ENCODE data around the gene PRR5. TPM values are rescaled to one million over a fixed set of nuclear protein-coding genes. Genes with fewer than 3 reads are reported as not detected.
A peak's percentile ranks its signal among the peaks of the same experiment; 100 is the strongest.

Gene PRR5
- total and polyA plus RNA-seq, 7 experiments from 2014 or later: 19.6 to 49.1 (median 30.7) TPM

GRCh38 chr22:44686873-44687600 is 15.0 kb upstream of the PRR5 start:
- Mint-ChIP-seq H3K27me3 (no peaks in the 10 kb centered on the region), H3K4me1 (peaks cover 12 to 36% (median 27%) of the 10 kb centered on the region in 7 donors), H3K27ac (peak overlapping the region in 4 of 9 donors; percentile 36 to 70 (median 42)), H3K9me3 (no peaks in the 10 kb centered on the region), H3K36me3 (peaks cover 0 to 7% (median 0%) of the 10 kb centered on the region in 5 donors), H3K4me3 (peak overlapping the region in 1 of 10 donors; percentile 6)
- Histone ChIP-seq H3K9me3 (ENCODE audit: control insufficient read depth in 2 of 3, low read length in 3 of 3) (no peaks in the 10 kb centered on the region), H3K4me3 (ENCODE audit: low read length) (no peak overlapping the region), H3K27ac (ENCODE audit: low read depth, low read length) (no peak overlapping the region), H3K4me1 (ENCODE audit: control insufficient read depth in 2 of 2, insufficient read depth in 2 of 2, low read length in 2 of 2) (peaks cover 16 to 33% of the 10 kb centered on the region in 2 donors), H3K27me3 (ENCODE audit: control insufficient read depth in 2 of 2, insufficient read depth in 2 of 2, low read length in 2 of 2) (no peaks in the 10 kb centered on the region), H3K36me3 (ENCODE audit: control insufficient read depth in 2 of 3, insufficient read depth in 3 of 3, low read length in 3 of 3) (no peaks in the 10 kb centered on the region)
- DNase-seq (no peak), ATAC-seq (no peak)
- intact Hi-C loops (cut with micrococcal nuclease): loop anchor here (5.0 to 10.0 kb wide), 3 partner anchors 190 to 692 kb away; partner anchors contain the start of genes PARVG (in 1 of the 2) and RTL6 (in 1 of the 2)
- ChIA-PET POLR2A (interaction anchor here (0.7 kb wide), 1 partner anchor 567 kb away, joined by 7 read pairs; no protein-coding TSS in a partner anchor), CTCF (interaction anchor here (1.2 to 1.4 kb wide), 2 partner anchors 10 to 14 kb away, joined by 3 to 4 read pairs; no protein-coding TSS in a partner anchor)

- CTCF ChIA-PET: no interaction called here
- no peak overlapping the region for H3K27ac Mint-ChIP-seq
Measured at GRCh38 chr22:44689173-44689572, 12.8 kb upstream of the PRR5 start.

GRCh38 chr22:44689915-44690524 is 12.0 kb upstream of the PRR5 start:
- H3K27ac Mint-ChIP-seq: peak overlapping the region in 1 of 9 donors; percentile 28
- POLR2A ChIA-PET: interaction anchor here (1.0 to 1.1 kb wide), 2 partner anchors 13 to 26 kb away, joined by 3 read pairs; no protein-coding TSS in a partner anchor
- no peak overlapping the region for H3K27ac ChIP-seq (ENCODE audit: low read depth, low read length)
- H3K9me3 Mint-ChIP-seq: no peaks in the 10 kb centered on the region
- CTCF ChIA-PET: no interaction called here
- no peak overlapping the region for H3K4me3 ChIP-seq (ENCODE audit: low read length)
- peaks cover 3 to 11% of the 10 kb centered on the region in 2 donors for H3K4me1 ChIP-seq (ENCODE audit: control insufficient read depth in 2 of 2, insufficient read depth in 2 of 2, low read length in 2 of 2)
- H3K27me3 ChIP-seq (ENCODE audit: control insufficient read depth in 2 of 2, insufficient read depth in 2 of 2, low read length in 2 of 2): no peaks in the 10 kb centered on the region
- intact Hi-C loops (cut with micrococcal nuclease): loop anchor here (5.0 to 10.0 kb wide), 3 partner anchors 193 to 695 kb away; partner anchors contain the start of genes PARVG (in 1 of the 2) and RTL6 (in 1 of the 2)
- peaks cover 0 to 7% (median 0%) of the 10 kb centered on the region in 5 donors for H3K36me3 Mint-ChIP-seq
- H3K9me3 ChIP-seq (ENCODE audit: control insufficient read depth in 2 of 3, low read length in 3 of 3): no peaks in the 10 kb centered on the region
- DNase-seq (no peak), ATAC-seq (no peak)
- H3K4me3 Mint-ChIP-seq: no peak overlapping the region
- H3K4me1 Mint-ChIP-seq: peaks cover 7 to 13% (median 12%) of the 10 kb centered on the region in 7 donors
- no peaks in the 10 kb centered on the region for H3K36me3 ChIP-seq (ENCODE audit: control insufficient read depth in 2 of 3, insufficient read depth in 3 of 3, low read length in 3 of 3)
- no peaks in the 10 kb centered on the region for H3K27me3 Mint-ChIP-seq

More at GRCh38 chr22:44689173-44689572, 12.8 kb upstream of the PRR5 start:
- ATAC-seq (no peak), DNase-seq (no peak)
- Histone ChIP-seq H3K4me3 (ENCODE audit: low read length) (no peak overlapping the region), H3K36me3 (ENCODE audit: control insufficient read depth in 2 of 3, insufficient read depth in 3 of 3, low read length in 3 of 3) (no peaks in the 10 kb centered on the region), H3K4me1 (ENCODE audit: control insufficient read depth in 2 of 2, insufficient read depth in 2 of 2, low read length in 2 of 2) (peaks cover 10 to 19% of the 10 kb centered on the region in 2 donors), H3K27me3 (ENCODE audit: control insufficient read depth in 2 of 2, insufficient read depth in 2 of 2, low read length in 2 of 2) (no peaks in the 10 kb centered on the region), H3K9me3 (ENCODE audit: control insufficient read depth in 2 of 3, low read length in 3 of 3) (no peaks in the 10 kb centered on the region), H3K27ac (ENCODE audit: low read depth, low read length) (no peak overlapping the region)
- POLR2A ChIA-PET: interaction anchor here (1.0 kb wide), 1 partner anchor 25 kb away, joined by 3 read pairs; no protein-coding TSS in a partner anchor
- H3K9me3 Mint-ChIP-seq: no peaks in the 10 kb centered on the region
- peaks cover 0 to 7% (median 0%) of the 10 kb centered on the region in 5 donors for H3K36me3 Mint-ChIP-seq
- no peaks in the 10 kb centered on the region for H3K27me3 Mint-ChIP-seq
- peaks cover 10 to 21% (median 19%) of the 10 kb centered on the region in 7 donors for H3K4me1 Mint-ChIP-seq
- H3K4me3 Mint-ChIP-seq: no peak overlapping the region
- intact Hi-C loops (cut with micrococcal nuclease): loop anchor here (5.0 to 10.0 kb wide), 3 partner anchors 192 to 694 kb away; partner anchors contain the start of genes PARVG (in 1 of the 2) and RTL6 (in 1 of the 2)

GRCh38 chr22:44691796-44692661 is 10.0 kb upstream of the PRR5 start:
- DNase-seq (no peak), ATAC-seq (no peak)
- ChIA-PET POLR2A (interaction anchor here (1.1 kb wide), 1 partner anchor 20 kb away, joined by 3 read pairs; no protein-coding TSS in a partner anchor), CTCF (interaction anchor here (0.7 kb wide), 1 partner anchor 42 kb away, joined by 6 read pairs; no protein-coding TSS in a partner anchor)
- no peaks in the 10 kb centered on the region for H3K27me3 Mint-ChIP-seq
- no peak overlapping the region for H3K27ac Mint-ChIP-seq
- intact Hi-C loops (cut with micrococcal nuclease): no loop called here
- no peaks in the 10 kb centered on the region for H3K9me3 ChIP-seq (ENCODE audit: control insufficient read depth in 2 of 3, low read length in 3 of 3)
- no peaks in the 10 kb centered on the region for H3K9me3 Mint-ChIP-seq
- no peak overlapping the region for H3K27ac ChIP-seq (ENCODE audit: low read depth, low read length)
- no peaks in the 10 kb centered on the region for H3K4me1 ChIP-seq (ENCODE audit: control insufficient read depth in 2 of 2, insufficient read depth in 2 of 2, low read length in 2 of 2)
- H3K36me3 Mint-ChIP-seq: peaks cover 0 to 3% (median 0%) of the 10 kb centered on the region in 5 donors
- no peak overlapping the region for H3K4me3 ChIP-seq (ENCODE audit: low read length)
- no peaks in the 10 kb centered on the region for H3K27me3 ChIP-seq (ENCODE audit: control insufficient read depth in 2 of 2, insufficient read depth in 2 of 2, low read length in 2 of 2)
- H3K4me1 Mint-ChIP-seq: peaks cover 0 to 2% (median under 1%) of the 10 kb centered on the region in 7 donors
- H3K36me3 ChIP-seq (ENCODE audit: control insufficient read depth in 2 of 3, insufficient read depth in 3 of 3, low read length in 3 of 3): no peaks in the 10 kb centered on the region
- H3K4me3 Mint-ChIP-seq: no peak overlapping the region

- Mint-ChIP-seq H3K4me3 (no peak overlapping the region), H3K4me1 (peaks cover 0 to 4% (median 0%) of the 10 kb centered on the region in 7 donors), H3K36me3 (peaks cover 0 to 3% (median 0%) of the 10 kb centered on the region in 5 donors), H3K27ac (no peak overlapping the region), H3K9me3 (no peaks in the 10 kb centered on the region), H3K27me3 (no peaks in the 10 kb centered on the region)
- ATAC-seq (no peak), DNase-seq (no peak)
- no peaks in the 10 kb centered on the region for H3K27me3 ChIP-seq (ENCODE audit: control insufficient read depth in 2 of 2, insufficient read depth in 2 of 2, low read length in 2 of 2)
- POLR2A ChIA-PET: no interaction called here
- CTCF ChIA-PET: no interaction called here
- H3K36me3 ChIP-seq (ENCODE audit: control insufficient read depth in 2 of 3, insufficient read depth in 3 of 3, low read length in 3 of 3): no peaks in the 10 kb centered on the region
- no peaks in the 10 kb centered on the region for H3K9me3 ChIP-seq (ENCODE audit: control insufficient read depth in 2 of 3, low read length in 3 of 3)
- H3K27ac ChIP-seq (ENCODE audit: low read depth, low read length): no peak overlapping the region
- intact Hi-C loops (cut with micrococcal nuclease): no loop called here
- no peak overlapping the region for H3K4me3 ChIP-seq (ENCODE audit: low read length)
- H3K4me1 ChIP-seq (ENCODE audit: control insufficient read depth in 2 of 2, insufficient read depth in 2 of 2, low read length in 2 of 2): peaks cover 2 to 3% of the 10 kb centered on the region in 2 donors
Measured at GRCh38 chr22:44692662-44693007, 9.4 kb upstream of the PRR5 start.

- POLR2A ChIA-PET: no interaction called here
- intact Hi-C loops (cut with micrococcal nuclease): no loop called here
- H3K4me3 ChIP-seq (ENCODE audit: low read length): no peak overlapping the region
Measured at GRCh38 chr22:44693145-44693544, 8.9 kb upstream of the PRR5 start.

More at GRCh38 chr22:44693145-44693544, 8.9 kb upstream of the PRR5 start:
- Histone ChIP-seq H3K4me1 (ENCODE audit: control insufficient read depth in 2 of 2, insufficient read depth in 2 of 2, low read length in 2 of 2) (peaks cover 6 to 8% of the 10 kb centered on the region in 2 donors), H3K36me3 (ENCODE audit: control insufficient read depth in 2 of 3, insufficient read depth in 3 of 3, low read length in 3 of 3) (no peaks in the 10 kb centered on the region), H3K9me3 (ENCODE audit: control insufficient read depth in 2 of 3, low read length in 3 of 3) (no peaks in the 10 kb centered on the region), H3K27me3 (ENCODE audit: control insufficient read depth in 2 of 2, insufficient read depth in 2 of 2, low read length in 2 of 2) (no peaks in the 10 kb centered on the region), H3K27ac (ENCODE audit: low read depth, low read length) (no peak overlapping the region)
- no peak for DNase-seq
- CTCF ChIA-PET: no interaction called here
- Mint-ChIP-seq H3K4me1 (peaks cover 0 to 9% (median 0%) of the 10 kb centered on the region in 7 donors), H3K36me3 (peaks cover 0 to 3% (median 0%) of the 10 kb centered on the region in 5 donors), H3K4me3 (no peak overlapping the region), H3K27ac (peak overlapping the region in 1 of 9 donors; percentile 55), H3K27me3 (no peaks in the 10 kb centered on the region), H3K9me3 (no peaks in the 10 kb centered on the region)
- no peak for ATAC-seq

Measured in naive thymus-derived CD4-positive, alpha-beta T cell (primary cell).